Keratinocyte (primary cell): ENCODE data around the gene MLXIP.

Experiments used
- CTCF ChIP-seq, 3 experiments: IDR thresholded peaks in 1 of 3; conservative IDR thresholded peaks in 1 of 3; optimal IDR thresholded peaks in 1 of 3; 2 replicates in 2 of 3; 3 replicates in 1 of 3; pipeline versions ENCODE3 to v1.5.1; 2011; ENCODE audit warnings: low read length in 3 of 3, mild to moderate bottlenecking in 3 of 3, moderate library complexity in 2 of 3, control low read depth in 1 of 3, inconsistent platforms in 1 of 3; ENCODE audit not compliant: insufficient read depth in 2 of 3; ENCODE audit errors: extremely low read depth in 1 of 3
- EZH2 ChIP-seq: IDR thresholded peaks from one replicate; pipeline ENCODE4 v1.6.1; 2012; ENCODE audit warnings: inconsistent platforms, mild to moderate bottlenecking, low read length, moderate library complexity

- TF ChIP-seq CTCF (optimal IDR thresholded peaks at IDR 0.05 in 1 of 3, IDR thresholded peaks at IDR 0.05 in 1 of 3, conservative IDR thresholded peaks at IDR 0.05 in 1 of 3; ENCODE audit: extremely low read depth in 1 of 3, insufficient read depth in 2 of 3, low read length in 3 of 3) (no peak), EZH2 (no peak)
Observed at GRCh38 chr12:122067548-122067947, 11.0 kb upstream of the MLXIP start.
